GM20431 (cell line): ENCODE results near the gene ITGAL.
"Not testable (repeated sequence)": the region's sequence is repeated elsewhere in the genome, so short reads cannot be mapped to it uniquely, and the experiment has no call there.

Source experiments
- in situ Hi-C: fragments of 300-500 bp; cut with MseI, MboI; formaldehyde crosslinking; loops from one replicate; pipeline ENCODE4 v1.15.0; 2020; ENCODE audit warnings: low sequenced_read_pairs; ENCODE audit not compliant: unreplicated experiment

The ITGAL gene

GRCh38 chr16:30452709-30453580 lies 19.6 kb upstream of the ITGAL start:
- in situ Hi-C loops, result not testable (repeated sequence)

- in situ Hi-C loops, result no loop called here
Measured at GRCh38 chr16:30456302-30456701, 16.2 kb upstream of the ITGAL start.

- in situ Hi-C loops, result no loop called here
Measured at GRCh38 chr16:30457256-30457655, 15.3 kb upstream of the ITGAL start.

- in situ Hi-C loops, result no loop called here
Measured at GRCh38 chr16:30457743-30458560, 14.6 kb upstream of the ITGAL start.

- in situ Hi-C loops, result no loop called here
Measured at GRCh38 chr16:30458561-30459394, 13.8 kb upstream of the ITGAL start.

GRCh38 chr16:30459456-30459855 lies 13.1 kb upstream of the ITGAL start:
- in situ Hi-C loops, result no loop called here

GRCh38 chr16:30461426-30461825 lies 11.1 kb upstream of the ITGAL start:
- in situ Hi-C loops, result not testable (repeated sequence)

GRCh38 chr16:30464078-30464477 lies 8.5 kb upstream of the ITGAL start:
- in situ Hi-C loops, result no loop called here

- in situ Hi-C loops, result no loop called here
Measured at GRCh38 chr16:30470170-30470512, 2.4 kb upstream of the ITGAL start.

GRCh38 chr16:30470632-30470995 lies 1.9 kb upstream of the ITGAL start:
- in situ Hi-C loops, result no loop called here

- in situ Hi-C loops, result no loop called here
Measured at GRCh38 chr16:30473231-30474073, 910 bp downstream of the ITGAL start.

GRCh38 chr16:30474074-30474452 lies 1.5 kb downstream of the ITGAL start:
- in situ Hi-C loops, result no loop called here

- in situ Hi-C loops, result no loop called here
Measured at GRCh38 chr16:30474684-30475083, 2.1 kb downstream of the ITGAL start.

- in situ Hi-C loops, result no loop called here
Measured at GRCh38 chr16:30476991-30477390, 4.4 kb downstream of the ITGAL start.

GRCh38 chr16:30477773-30478172 lies 5.2 kb downstream of the ITGAL start:
- in situ Hi-C loops, result not testable (repeated sequence)

GRCh38 chr16:30478766-30479478 lies 6.4 kb downstream of the ITGAL start:
- in situ Hi-C loops, result no loop called here

GRCh38 chr16:30481381-30481780 lies 8.8 kb downstream of the ITGAL start:
- in situ Hi-C loops, result no loop called here

GRCh38 chr16:30482366-30482765 lies 9.8 kb downstream of the ITGAL start:
- in situ Hi-C loops, result no loop called here

GRCh38 chr16:30484887-30485286 lies 12.3 kb downstream of the ITGAL start:
- in situ Hi-C loops, result no loop called here
